HG03469 (cell line): ENCODE data around the gene ASXL1.
"Not testable (repeated sequence)": the region's sequence is repeated elsewhere in the genome, so short reads cannot be mapped to it uniquely, and the experiment has no call there.

ENCODE experiments used
- ATAC-seq: cut with Tn5 transposase; IDR thresholded peaks from one replicate; pipeline ENCODE4 v1.9.1; 2021; ENCODE audit warnings: mild to moderate bottlenecking, moderate library complexity, moderate number of reproducible peaks; ENCODE audit not compliant: unreplicated experiment

Gene ASXL1

GRCh38 chr20:32397567-32398084 lies 39.5 kb downstream of the ASXL1 start:
- ATAC-seq, result no peak

GRCh38 chr20:32400476-32400875 lies 42.3 kb downstream of the ASXL1 start:
- no peak for ATAC-seq

DNA sequence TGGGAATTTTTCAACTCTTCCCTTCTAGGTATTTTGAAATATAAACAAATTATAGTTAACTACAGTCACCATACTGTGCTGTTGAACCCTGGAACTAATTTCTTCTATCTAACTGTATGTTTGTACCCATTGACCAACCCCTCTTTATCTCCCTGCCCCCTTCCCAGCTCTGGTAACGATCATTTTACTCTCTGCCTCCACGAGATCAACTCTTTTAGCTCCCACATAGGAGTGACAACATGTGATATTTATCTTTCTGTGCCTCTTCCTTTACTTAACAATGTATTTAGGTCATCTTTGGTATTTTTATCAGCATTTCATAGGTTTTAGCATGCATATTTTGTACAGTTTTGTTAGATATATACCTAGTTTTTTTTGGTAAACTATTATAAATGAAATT lies 45.9 kb downstream of the ASXL1 start:
- ATAC-seq, result no peak

DNA sequence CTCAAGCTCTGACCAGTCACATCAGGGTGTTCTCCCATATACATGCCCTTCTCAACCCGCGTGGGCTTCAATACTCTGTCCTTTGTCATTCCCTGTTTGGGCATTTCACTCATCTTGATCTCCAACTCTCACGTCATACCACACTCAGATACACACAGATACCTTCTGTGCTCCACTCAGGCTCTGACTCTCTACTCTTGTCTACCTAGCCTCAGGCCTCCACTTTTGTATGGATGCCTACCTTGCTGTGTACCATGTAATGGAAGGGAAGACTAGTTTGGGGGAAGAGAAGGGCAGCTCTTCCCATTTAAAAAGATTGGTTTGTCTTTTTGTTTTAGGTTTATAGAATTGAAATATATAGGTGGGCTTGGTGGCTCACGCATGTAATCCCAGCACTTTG lies 48.6 kb downstream of the ASXL1 start:
- ATAC-seq, result no peak

GRCh38 chr20:32407131-32407750 lies 49.1 kb downstream of the ASXL1 start:
- not testable (repeated sequence) for ATAC-seq

DNA sequence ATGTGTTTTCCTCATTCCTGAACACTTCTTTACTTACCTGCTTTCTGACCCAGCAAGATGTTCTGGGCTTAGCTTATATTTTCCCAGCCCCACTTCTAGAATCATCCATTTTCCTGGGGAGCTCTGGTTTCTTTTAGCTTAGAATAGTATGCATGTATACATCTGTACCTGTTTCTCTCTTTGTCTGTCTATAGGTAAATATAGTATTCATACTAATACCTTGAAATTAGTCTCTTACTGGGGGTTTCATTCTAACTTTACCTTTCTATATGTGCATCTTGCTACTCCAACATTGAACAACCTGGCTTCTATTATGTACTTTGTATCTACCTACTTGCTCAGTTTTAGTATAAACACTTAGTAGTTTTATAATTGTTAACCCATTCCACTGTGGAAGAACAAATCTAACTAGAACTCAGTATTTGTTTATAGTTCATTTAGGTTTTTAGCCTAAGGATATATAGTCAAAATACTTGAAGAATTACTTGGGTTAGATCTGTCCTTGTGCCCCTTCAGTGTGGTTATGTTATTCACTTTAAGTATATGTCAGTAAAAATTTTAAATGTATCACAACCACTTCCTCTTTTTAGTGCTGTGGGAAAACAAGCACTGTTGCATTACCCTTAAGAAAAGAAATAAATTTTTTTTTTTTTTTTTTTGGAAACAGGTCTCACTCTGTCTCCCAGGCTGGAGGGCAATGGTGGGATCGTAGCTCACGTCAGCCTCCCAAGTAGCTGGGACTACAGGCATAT lies 54.0 kb downstream of the ASXL1 start:
- no peak for ATAC-seq

DNA sequence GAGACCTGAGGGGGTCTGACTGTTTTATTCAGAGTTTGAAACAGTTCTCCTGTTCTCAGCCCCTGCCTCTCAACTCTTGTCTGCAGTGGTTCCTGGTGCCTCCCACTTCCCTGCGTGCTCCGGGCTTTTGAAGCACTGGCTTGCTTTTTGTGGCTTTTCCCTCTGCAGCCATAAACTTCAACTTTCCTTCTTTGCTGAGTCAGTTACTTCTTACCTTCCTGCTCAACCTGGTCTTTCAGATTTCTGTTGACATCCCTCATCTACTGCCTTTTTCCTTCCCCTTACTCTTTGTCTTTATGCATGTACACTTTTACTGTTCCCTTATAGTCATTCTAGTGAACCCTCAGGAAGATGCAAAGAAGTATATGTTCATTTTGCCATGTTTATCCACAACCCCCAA lies 57.4 kb downstream of the ASXL1 start:
- ATAC-seq, result no peak

GRCh38 chr20:32416206-32416605 lies 58.1 kb downstream of the ASXL1 start:
- ATAC-seq, result no peak

GRCh38 chr20:32418376-32418775 lies 60.2 kb downstream of the ASXL1 start:
- no peak for ATAC-seq

DNA sequence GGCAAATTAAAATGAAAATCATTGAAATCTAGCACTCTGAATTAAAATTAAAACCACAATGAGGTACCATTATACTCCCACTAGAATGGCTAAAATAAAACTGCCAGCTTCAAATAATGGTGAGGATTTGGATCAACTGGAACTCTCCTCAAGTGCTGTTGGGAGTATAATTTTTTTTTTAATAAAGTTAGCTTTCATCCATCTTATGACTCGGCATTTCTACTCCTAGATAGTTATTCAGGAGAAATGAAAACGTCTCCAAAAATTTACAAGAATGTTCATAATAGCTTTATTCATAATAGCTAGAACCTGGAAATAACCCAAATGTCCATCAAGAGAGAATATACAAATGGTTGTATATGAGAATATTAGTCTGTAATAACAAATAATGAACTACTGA lies 63.2 kb downstream of the ASXL1 start:
- ATAC-seq, result no peak

GRCh38 chr20:32427996-32428395 lies 69.9 kb downstream of the ASXL1 start:
- ATAC-seq, result no peak

GRCh38 chr20:32429343-32429742 lies 71.2 kb downstream of the ASXL1 start:
- no peak for ATAC-seq

DNA sequence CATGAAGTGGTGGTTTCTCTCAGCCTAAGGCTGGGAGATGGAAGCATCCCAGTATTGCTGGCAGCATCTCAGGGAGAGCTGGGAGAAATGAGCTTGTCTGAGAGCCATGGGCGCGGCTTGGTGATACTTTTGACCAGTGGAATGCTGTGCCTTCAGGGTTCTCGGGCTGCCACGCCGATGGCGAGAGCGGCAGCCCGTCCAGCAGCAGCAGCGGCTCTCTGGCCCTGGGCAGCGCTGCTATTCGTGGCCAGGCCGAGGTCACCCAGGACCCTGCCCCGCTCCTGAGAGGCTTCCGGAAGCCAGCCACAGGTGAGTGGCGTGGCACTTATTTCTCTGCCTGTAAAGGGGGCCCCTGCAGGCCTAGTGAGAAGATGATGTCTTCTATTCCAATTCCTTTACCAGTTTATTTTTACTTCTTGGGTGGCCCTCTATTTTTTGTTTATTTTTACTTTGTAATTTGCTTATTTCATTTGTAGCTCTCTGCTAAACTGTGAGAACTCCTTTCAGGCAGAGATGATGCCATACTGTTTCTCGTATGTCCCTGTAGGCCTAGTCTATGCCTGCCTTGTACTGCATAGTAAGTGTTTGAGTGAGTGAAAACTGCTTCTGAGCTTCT lies 71.7 kb downstream of the ASXL1 start:
- no peak for ATAC-seq

DNA sequence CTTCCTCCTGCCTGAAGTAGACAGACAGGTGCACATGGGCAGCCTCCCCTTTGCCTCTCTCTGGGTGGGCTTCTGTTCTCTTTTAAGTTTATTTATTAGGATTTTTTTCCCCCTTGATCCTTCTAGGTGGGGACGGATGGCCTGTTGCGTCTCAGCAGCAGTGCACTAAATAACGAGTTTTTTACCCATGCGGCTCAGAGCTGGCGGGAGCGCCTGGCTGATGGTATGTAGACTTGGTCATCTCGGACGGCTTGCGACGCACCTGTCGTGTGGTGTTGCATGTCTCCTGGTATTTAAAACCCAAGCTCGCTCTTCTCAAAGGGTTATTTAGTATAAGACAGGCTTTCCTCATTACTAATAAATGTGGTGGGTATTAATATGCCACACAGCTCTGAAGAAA lies 73.3 kb downstream of the ASXL1 start:
- ATAC-seq, result no peak

GRCh38 chr20:32432277-32432676 lies 74.1 kb downstream of the ASXL1 start:
- ATAC-seq, result no peak

DNA sequence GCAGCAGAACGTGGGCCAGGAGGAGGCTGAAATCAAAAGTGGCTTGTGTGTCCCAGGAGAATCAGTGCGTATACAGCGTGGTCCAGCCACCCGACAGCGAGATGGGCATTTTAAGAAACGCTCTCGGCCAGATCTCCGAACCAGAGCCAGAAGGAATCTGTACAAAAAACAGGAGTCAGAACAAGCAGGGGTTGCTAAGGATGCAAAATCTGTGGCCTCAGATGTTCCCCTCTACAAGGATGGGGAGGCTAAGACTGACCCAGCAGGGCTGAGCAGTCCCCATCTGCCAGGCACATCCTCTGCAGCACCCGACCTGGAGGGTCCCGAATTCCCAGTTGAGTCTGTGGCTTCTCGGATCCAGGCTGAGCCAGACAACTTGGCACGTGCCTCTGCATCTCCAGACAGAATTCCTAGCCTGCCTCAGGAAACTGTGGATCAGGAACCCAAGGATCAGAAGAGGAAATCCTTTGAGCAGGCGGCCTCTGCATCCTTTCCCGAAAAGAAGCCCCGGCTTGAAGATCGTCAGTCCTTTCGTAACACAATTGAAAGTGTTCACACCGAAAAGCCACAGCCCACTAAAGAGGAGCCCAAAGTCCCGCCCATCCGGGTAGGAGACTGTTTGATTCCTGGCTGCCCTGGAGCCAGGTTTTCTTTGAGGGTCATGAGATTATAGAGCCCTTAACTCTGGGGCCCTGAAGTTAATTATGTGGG lies 75.3 kb downstream of the ASXL1 start:
- ATAC-seq, result no peak

DNA sequence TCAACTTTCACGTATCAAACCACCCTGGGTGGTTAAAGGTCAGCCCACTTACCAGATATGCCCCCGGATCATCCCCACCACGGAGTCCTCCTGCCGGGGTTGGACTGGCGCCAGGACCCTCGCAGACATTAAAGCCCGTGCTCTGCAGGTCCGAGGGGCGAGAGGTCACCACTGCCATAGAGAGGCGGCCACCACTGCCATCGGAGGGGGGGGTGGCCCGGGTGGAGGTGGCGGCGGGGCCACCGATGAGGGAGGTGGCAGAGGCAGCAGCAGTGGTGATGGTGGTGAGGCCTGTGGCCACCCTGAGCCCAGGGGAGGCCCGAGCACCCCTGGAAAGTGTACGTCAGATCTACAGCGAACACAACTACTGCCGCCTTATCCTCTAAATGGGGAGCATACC lies 76.3 kb downstream of the ASXL1 start:
- ATAC-seq, result no peak

GRCh38 chr20:32435449-32436107 lies 77.4 kb downstream of the ASXL1 start:
- no peak for ATAC-seq

DNA sequence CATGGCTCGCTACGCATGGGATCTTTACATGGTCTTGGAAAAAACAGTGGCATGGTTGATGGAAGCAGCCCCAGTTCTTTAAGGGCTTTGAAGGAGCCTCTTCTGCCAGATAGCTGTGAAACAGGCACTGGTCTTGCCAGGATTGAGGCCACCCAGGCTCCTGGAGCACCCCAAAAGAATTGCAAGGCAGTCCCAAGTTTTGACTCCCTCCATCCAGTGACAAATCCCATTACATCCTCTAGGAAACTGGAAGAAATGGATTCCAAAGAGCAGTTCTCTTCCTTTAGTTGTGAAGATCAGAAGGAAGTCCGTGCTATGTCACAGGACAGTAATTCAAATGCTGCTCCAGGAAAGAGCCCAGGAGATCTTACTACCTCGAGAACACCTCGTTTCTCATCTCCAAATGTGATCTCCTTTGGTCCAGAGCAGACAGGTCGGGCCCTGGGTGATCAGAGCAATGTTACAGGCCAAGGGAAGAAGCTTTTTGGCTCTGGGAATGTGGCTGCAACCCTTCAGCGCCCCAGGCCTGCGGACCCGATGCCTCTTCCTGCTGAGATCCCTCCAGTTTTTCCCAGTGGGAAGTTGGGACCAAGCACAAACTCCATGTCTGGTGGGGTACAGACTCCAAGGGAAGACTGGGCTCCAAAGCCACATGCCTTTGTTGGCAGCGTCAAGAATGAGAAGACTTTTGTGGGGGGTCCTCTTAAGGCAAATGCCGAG lies 78.2 kb downstream of the ASXL1 start:
- ATAC-seq, result no peak

- ATAC-seq, result no peak
These were observed 78.8 kb downstream of the ASXL1 start for GRCh38 chr20:32436968-32437367.
